Breast epithelium (tissue), 4 donors: ENCODE measurements around the gene RHOG. TPM values are rescaled to one million over a fixed set of nuclear protein-coding genes. Genes with fewer than 3 reads are reported as not detected.

Experiments used
- DNase-seq, 2 donors: peaks; one replicate each; pipeline ENCODE4 v3.0.0-alpha.2; 2019; ENCODE audit warnings: low spot score in 2 of 2
- H3K27ac ChIP-seq, 2 donors: fragments of 200-600 bp; sonication (generic) in 1 of 2; one replicate each; pipeline ENCODE4 v1.5.1; 2016 to 2019; ENCODE audit warnings: mild to moderate bottlenecking in 1 of 2
- H3K27me3 ChIP-seq, 2 donors: fragments of 200-600 bp; sonication (generic) in 1 of 2; one replicate each; pipeline versions ENCODE4 v1.5.1 to v1.6.0; 2017 to 2019; ENCODE audit warnings: control low read depth in 1 of 2, mild to moderate bottlenecking in 1 of 2
- H3K36me3 ChIP-seq: fragments of 200-600 bp; one replicate; pipeline ENCODE4 v1.5.1; 2019
- H3K4me1 ChIP-seq, 2 donors: fragments of 200-600 bp; sonication (generic); one replicate each; pipeline ENCODE4 v1.5.1; 2016 to 2019; ENCODE audit warnings: control low read depth in 1 of 2
- H3K4me3 ChIP-seq, 3 donors: fragments of 200-600 bp; sonication (generic); 1 replicate in 2 of 3; 2 replicates in 1 of 3; pipeline ENCODE4 v1.5.1; 2016 to 2019; ENCODE audit warnings: mild to moderate bottlenecking in 3 of 3, moderate library complexity in 2 of 3
- H3K9me3 ChIP-seq, 2 donors: fragments of 200-600 bp; sonication (generic) in 1 of 2; one replicate each; pipeline ENCODE4 v1.5.1; 2016 to 2019; ENCODE audit warnings: control low read depth in 1 of 2
- CTCF ChIP-seq, 3 donors: fragments of 450-650 bp; IDR thresholded peaks; one replicate each; pipeline ENCODE4 v1.5.1; 2016 to 2017; ENCODE audit warnings: antibody characterized with exemption in 3 of 3, mild to moderate bottlenecking in 3 of 3, moderate library complexity in 3 of 3
- POLR2A ChIP-seq: fragments of 450-650 bp; IDR thresholded peaks from one replicate; pipeline ENCODE4 v1.6.1; 2016; ENCODE audit warnings: antibody characterized with exemption, mild to moderate bottlenecking, moderate library complexity
- POLR2AphosphoS5 ChIP-seq, 3 donors: sonication (generic); formaldehyde crosslinking; IDR thresholded peaks; one replicate each; pipeline ENCODE4 v1.6.1; 2017; ENCODE audit warnings: antibody characterized with exemption in 3 of 3
- intact Hi-C: fragments of 100-400 bp; cut with DNase I; formaldehyde crosslinking; loops from one replicate; pipeline ENCODE4 v1.15.1; 2023; ENCODE audit warnings: low total_unique reads
- total RNA-seq, 3 donors: library from RNA; depleted of rRNA; stranded (reverse); fragments of >200 nt; gene quantifications; one replicate each; pipeline ENCODE4 v1.1.0, GENCODE V29; 2016

RHOG gene
- total RNA-seq, 3 donors from 2014 or later, result 37.0 to 68.2 (median 37.0) TPM

GRCh38 chr11:3877364-3878257, 36.9 kb upstream of the RHOG start:
- Histone ChIP-seq H3K9me3 (no peaks in the 10 kb centered on the region), H3K4me1 (peaks cover 0 to 9% of the 10 kb centered on the region in 2 donors), H3K36me3 (no peaks in the 10 kb centered on the region), H3K27ac (peak overlapping the region; percentile 45 to 57), H3K27me3 (no peaks in the 10 kb centered on the region), H3K4me3 (no peak overlapping the region)
- intact Hi-C loops, result no loop called here
- DNase-seq, result no peak
- no peak for TF ChIP-seq POLR2A
- no peak for TF ChIP-seq POLR2AphosphoS5 (IDR thresholded peaks at IDR 0.05)
- TF ChIP-seq CTCF (IDR thresholded peaks at IDR 0.05), result no peak

GRCh38 chr11:3876613-3877012, 35.9 kb upstream of the RHOG start:
- Histone ChIP-seq H3K9me3 (no peaks in the 10 kb centered on the region), H3K4me1 (peaks cover 0 to 9% of the 10 kb centered on the region in 2 donors), H3K27me3 (no peaks in the 10 kb centered on the region), H3K27ac (no peak overlapping the region), H3K4me3 (no peak overlapping the region), H3K36me3 (no peaks in the 10 kb centered on the region)
- DNase-seq, result no peak
- intact Hi-C loops, result no loop called here
- TF ChIP-seq CTCF (IDR thresholded peaks at IDR 0.05) (no peak), POLR2AphosphoS5 (IDR thresholded peaks at IDR 0.05) (no peak), POLR2A (no peak)

GRCh38 chr11:3873712-3874349, 33.1 kb upstream of the RHOG start:
- DNase-seq, result no peak
- intact Hi-C loops, result no loop called here
- Histone ChIP-seq H3K4me1 (no peaks in the 10 kb centered on the region), H3K4me3 (no peak overlapping the region), H3K36me3 (no peaks in the 10 kb centered on the region), H3K27ac (no peak overlapping the region), H3K9me3 (no peaks in the 10 kb centered on the region), H3K27me3 (no peaks in the 10 kb centered on the region)
- TF ChIP-seq CTCF (IDR thresholded peaks at IDR 0.05) (no peak), POLR2AphosphoS5 (IDR thresholded peaks at IDR 0.05) (no peak), POLR2A (no peak)

- no peaks in the 10 kb centered on the region for H3K27me3 ChIP-seq
- no peak overlapping the region for H3K4me3 ChIP-seq
- peak overlapping the region; percentile 57 to 62 for H3K27ac ChIP-seq
- intact Hi-C loops, result no loop called here
- no peak for TF ChIP-seq CTCF (IDR thresholded peaks at IDR 0.05)
- H3K4me1 ChIP-seq, result peaks cover 0 to 19% of the 10 kb centered on the region in 2 donors
- H3K9me3 ChIP-seq, result no peaks in the 10 kb centered on the region
- H3K36me3 ChIP-seq, result no peaks in the 10 kb centered on the region
- DNase-seq, result no peak
Measured at GRCh38 chr11:3867209-3868091, 26.7 kb upstream of the RHOG start.
